Common myeloid progenitor, CD34-positive (primary cell): ENCODE results near the gene ZNF445.
"Not testable (repeated sequence)": the region's sequence is repeated elsewhere in the genome, so short reads cannot be mapped to it uniquely, and the experiment has no call there.

Experiments
- CTCF ChIA-PET: fragments of 350-600 bp; sonication (Branson Sonifier 250); formaldehyde crosslinking; loops from one replicate; lab custom pipeline; 2021; ENCODE audit warnings: antibody characterized with exemption; lab: Charles Lee
- POLR2A ChIA-PET: fragments of 350-600 bp; sonication (Branson Sonifier 250); formaldehyde crosslinking; loops from one replicate; lab custom pipeline; 2021; ENCODE audit warnings: antibody characterized with exemption; lab: Charles Lee
- DNase-seq, 3 donors: peaks; one replicate each; pipeline versions ENCODE4 v3.0.0 to v3.0.0-alpha.2; 2013
- H3K27ac ChIP-seq, 2 experiments: 1 replicate in 1 of 2; 2 replicates in 1 of 2; pipeline ENCODE4 v1.7.0; 2013; ENCODE audit warnings: inconsistent platforms in 2 of 2, low read length in 2 of 2, mild to moderate bottlenecking in 2 of 2, low read depth in 1 of 2, moderate library complexity in 1 of 2; ENCODE audit not compliant: severe bottlenecking in 2 of 2, insufficient read depth in 1 of 2, poor library complexity in 1 of 2
- H3K27me3 ChIP-seq, 5 experiments: replicated peaks in 2 of 5; 1 replicate in 3 of 5; 2 replicates in 2 of 5; pipeline versions ENCODE4 v1.6.1 to v1.7.0; 2013; ENCODE audit warnings: low read length in 4 of 5, mild to moderate bottlenecking in 2 of 5, moderate library complexity in 2 of 5, inconsistent platforms in 1 of 5; ENCODE audit not compliant: insufficient read depth in 5 of 5, control insufficient read depth in 4 of 5
- H3K36me3 ChIP-seq, 4 experiments: 1 replicate in 2 of 4; 2 replicates in 2 of 4; pipeline versions ENCODE4 v1.6.1 to v1.7.0; 2013; ENCODE audit warnings: low read length in 3 of 4, control low read depth in 1 of 4, mild to moderate bottlenecking in 1 of 4; ENCODE audit not compliant: control insufficient read depth in 4 of 4, insufficient read depth in 4 of 4
- H3K4me1 ChIP-seq, 4 experiments: 1 replicate in 3 of 4; 2 replicates in 1 of 4; pipeline versions ENCODE4 v1.6.1 to v1.7.1; 2013; ENCODE audit warnings: low read length in 3 of 4, mild to moderate bottlenecking in 3 of 4, control low read depth in 1 of 4, inconsistent platforms in 1 of 4, moderate library complexity in 1 of 4; ENCODE audit not compliant: control insufficient read depth in 4 of 4, insufficient read depth in 4 of 4; ENCODE audit errors: control extremely low read depth in 1 of 4
- H3K4me3 ChIP-seq, 7 experiments: 1 replicate in 4 of 7; 2 replicates in 3 of 7; pipeline versions ENCODE4 v1.5.1 to v1.7.0; 2013; ENCODE audit warnings: mild to moderate bottlenecking in 7 of 7, low read length in 6 of 7, moderate library complexity in 6 of 7, inconsistent platforms in 2 of 7, low read depth in 2 of 7, control low read depth in 1 of 7; ENCODE audit not compliant: insufficient read depth in 4 of 7, control insufficient read depth in 1 of 7; ENCODE audit errors: extremely low read depth in 1 of 7
- H3K9me3 ChIP-seq, 5 experiments: 1 replicate in 4 of 5; 2 replicates in 1 of 5; pipeline versions ENCODE4 v1.6.1 to v1.7.1; 2013; ENCODE audit warnings: low read length in 4 of 5, mild to moderate bottlenecking in 2 of 5, inconsistent platforms in 1 of 5, low read depth in 1 of 5, moderate library complexity in 1 of 5; ENCODE audit not compliant: control insufficient read depth in 4 of 5, insufficient read depth in 2 of 5; ENCODE audit errors: control extremely low read depth in 1 of 5
- WGBS: methylation state at CpG from one replicate; pipeline ENCODE4 v1.1.5; 2013; ENCODE audit not compliant: insufficient coverage; 5-methylcytosine and 5-hydroxymethylcytosine counted together

ZNF445 gene

GRCh38 chr3:44504566-44504965, 27.1 kb upstream of the ZNF445 start:
- CTCF ChIA-PET, result interaction anchor here (1.0 kb wide), 1 partner anchor 32 kb away, joined by 3 read pairs; no protein-coding TSS in a partner anchor
- WGBS, result no CpG with 5 or more reads among the region's 1 CpG
- H3K36me3 ChIP-seq, result peaks cover 19 to 67% (median 46%) of the 10 kb centered on the region in 4 experiments
- H3K9me3 ChIP-seq, result peaks cover 6 to 62% (median 47%) of the 10 kb centered on the region in 5 experiments
- no peak for DNase-seq
- no peak overlapping the region for H3K27ac ChIP-seq
- peaks cover 3 to 6% (median 4%) of the 10 kb centered on the region in 4 experiments for H3K4me1 ChIP-seq
- no peaks in the 10 kb centered on the region for H3K27me3 ChIP-seq
- no peak overlapping the region for H3K4me3 ChIP-seq
- POLR2A ChIA-PET, result interaction anchor here (0.7 kb wide), 1 partner anchor 471 kb away, joined by 3 read pairs; the partner anchor contains the start of genes EXOSC7 and ZDHHC3

- CTCF ChIA-PET, POLR2A ChIA-PET: not testable (repeated sequence)
Measured at GRCh38 chr3:44503178-44503577, 25.7 kb upstream of the ZNF445 start.

GRCh38 chr3:44501971-44502370, 24.5 kb upstream of the ZNF445 start:
- POLR2A ChIA-PET, result interaction anchor here (0.6 kb wide), 1 partner anchor 362 kb away, joined by 3 read pairs; no protein-coding TSS in a partner anchor
- WGBS, result 100% methylated on average over 2 of the region's 3 CpGs
- no peak overlapping the region for H3K4me3 ChIP-seq
- DNase-seq, result no peak
- H3K36me3 ChIP-seq, result peaks cover 24 to 87% (median 59%) of the 10 kb centered on the region in 4 experiments
- no peak overlapping the region for H3K27ac ChIP-seq
- peaks cover 11 to 83% (median 57%) of the 10 kb centered on the region in 5 experiments for H3K9me3 ChIP-seq
- no peaks in the 10 kb centered on the region for H3K27me3 ChIP-seq
- CTCF ChIA-PET, result interaction anchor here (0.7 kb wide), 1 partner anchor 18 kb away, joined by 3 read pairs; no protein-coding TSS in a partner anchor
- H3K4me1 ChIP-seq, result no peaks in the 10 kb centered on the region

More at GRCh38 chr3:44503178-44503577, 25.7 kb upstream of the ZNF445 start:
- H3K4me1 ChIP-seq, DNase-seq, H3K27ac ChIP-seq, H3K4me3 ChIP-seq, H3K27me3 ChIP-seq: not testable (repeated sequence)
- Histone ChIP-seq H3K36me3 (peaks cover 21 to 81% (median 54%) of the 10 kb centered on the region in 4 experiments), H3K9me3 (peaks cover 9 to 76% (median 54%) of the 10 kb centered on the region in 5 experiments)
- whole genome bisulfite sequencing, result 100% methylated on average over 1 of the region's 2 CpGs

GRCh38 chr3:44499899-44500168, 22.4 kb upstream of the ZNF445 start:
- H3K4me1 ChIP-seq, POLR2A ChIA-PET, H3K27me3 ChIP-seq, DNase-seq, H3K4me3 ChIP-seq, H3K27ac ChIP-seq: not testable (repeated sequence)
- CTCF ChIA-PET, result interaction anchor here (1.1 kb wide), 1 partner anchor 12 kb away, joined by 3 read pairs; no protein-coding TSS in a partner anchor
- H3K9me3 ChIP-seq, result peaks cover 18 to 83% (median 56%) of the 10 kb centered on the region in 5 experiments
- no CpG with 5 or more reads among the region's 4 CpGs for WGBS
- peaks cover 30 to 85% (median 57%) of the 10 kb centered on the region in 4 experiments for H3K36me3 ChIP-seq

GRCh38 chr3:44499149-44499898, 21.9 kb upstream of the ZNF445 start:
- DNase-seq, result no peak
- no peaks in the 10 kb centered on the region for H3K27me3 ChIP-seq
- no peaks in the 10 kb centered on the region for H3K4me1 ChIP-seq
- ChIA-PET POLR2A (no interaction called here), CTCF (no interaction called here)
- no peak overlapping the region for H3K27ac ChIP-seq
- WGBS, result 100% methylated on average over 7 of the region's 8 CpGs
- H3K9me3 ChIP-seq, result peaks cover 18 to 87% (median 54%) of the 10 kb centered on the region in 5 experiments
- peaks cover 30 to 89% (median 59%) of the 10 kb centered on the region in 4 experiments for H3K36me3 ChIP-seq
- H3K4me3 ChIP-seq, result peak overlapping the region in 1 of 7 experiments; percentile 4

GRCh38 chr3:44495636-44496415, 18.4 kb upstream of the ZNF445 start:
- Histone ChIP-seq H3K36me3 (peaks cover 29 to 84% (median 58%) of the 10 kb centered on the region in 4 experiments), H3K27me3 (no peaks in the 10 kb centered on the region), H3K9me3 (peaks cover 19 to 90% (median 57%) of the 10 kb centered on the region in 5 experiments), H3K27ac (no peak overlapping the region), H3K4me3 (no peak overlapping the region), H3K4me1 (no peaks in the 10 kb centered on the region)
- ChIA-PET CTCF (interaction anchor here (0.6 kb wide), 1 partner anchor 14 kb away, joined by 3 read pairs; no protein-coding TSS in a partner anchor), POLR2A (no interaction called here)
- DNase-seq, result no peak
- WGBS, result 98% methylated on average over 4 of the region's 6 CpGs
